DMS53 treated with DMSO at 0.1 percent for 48 hours (cell line): Measurements from ENCODE around the gene PTPRA.
"Not testable (repeated sequence)": the region's sequence is repeated elsewhere in the genome, so short reads cannot be mapped to it uniquely, and the experiment has no call there.

Source experiments
- DNase-seq: peaks from one replicate; lab custom pipeline; 2025; ENCODE audit not compliant: unreplicated experiment; lab: John Stamatoyannopoulos, UW

Gene PTPRA

DNA sequence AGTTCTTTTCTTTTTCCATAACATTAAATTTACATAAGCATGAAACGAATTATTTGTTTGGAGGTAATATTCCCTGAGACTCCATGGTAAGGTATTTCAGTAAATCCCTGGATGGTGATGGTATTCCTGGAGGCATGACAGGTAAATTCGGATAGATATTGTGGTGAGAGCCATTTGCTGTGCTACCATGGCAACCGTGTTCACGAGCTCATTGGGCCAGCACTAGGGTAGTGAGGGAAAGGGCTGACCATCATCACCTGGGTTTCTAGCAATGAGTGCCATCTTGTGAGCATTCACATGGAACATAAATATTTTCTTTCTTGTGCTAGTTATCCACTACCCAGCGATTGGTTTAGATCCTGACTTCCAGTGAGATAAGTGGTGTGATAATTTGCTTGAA, 118.3 kb downstream of the PTPRA start:
- DNase-seq, result peak; percentile 16

DNA sequence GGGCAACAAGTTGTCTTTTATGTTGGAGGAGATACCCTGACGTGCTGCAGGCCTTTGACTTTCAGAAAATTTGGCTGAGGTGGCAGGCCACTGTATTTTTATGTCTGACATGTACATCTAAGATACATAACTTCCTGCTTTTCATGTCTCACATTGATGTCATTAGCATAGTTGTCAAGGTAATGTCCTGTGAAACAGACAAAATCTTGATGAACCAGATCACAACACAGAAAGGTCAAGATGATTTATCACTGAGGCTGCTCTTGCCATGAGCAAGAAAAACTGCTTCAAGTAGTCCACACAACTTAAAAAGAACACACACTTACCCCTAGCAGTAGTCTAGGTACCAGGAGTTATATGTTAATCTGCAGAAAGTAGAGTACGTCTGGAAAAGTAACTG, 120.0 kb downstream of the PTPRA start:
- no peak for DNase-seq

GRCh38 chr20:2995796-2996195, 122.5 kb downstream of the PTPRA start:
- no peak for DNase-seq

GRCh38 chr20:2998728-2999127, 125.4 kb downstream of the PTPRA start:
- no peak for DNase-seq

DNA sequence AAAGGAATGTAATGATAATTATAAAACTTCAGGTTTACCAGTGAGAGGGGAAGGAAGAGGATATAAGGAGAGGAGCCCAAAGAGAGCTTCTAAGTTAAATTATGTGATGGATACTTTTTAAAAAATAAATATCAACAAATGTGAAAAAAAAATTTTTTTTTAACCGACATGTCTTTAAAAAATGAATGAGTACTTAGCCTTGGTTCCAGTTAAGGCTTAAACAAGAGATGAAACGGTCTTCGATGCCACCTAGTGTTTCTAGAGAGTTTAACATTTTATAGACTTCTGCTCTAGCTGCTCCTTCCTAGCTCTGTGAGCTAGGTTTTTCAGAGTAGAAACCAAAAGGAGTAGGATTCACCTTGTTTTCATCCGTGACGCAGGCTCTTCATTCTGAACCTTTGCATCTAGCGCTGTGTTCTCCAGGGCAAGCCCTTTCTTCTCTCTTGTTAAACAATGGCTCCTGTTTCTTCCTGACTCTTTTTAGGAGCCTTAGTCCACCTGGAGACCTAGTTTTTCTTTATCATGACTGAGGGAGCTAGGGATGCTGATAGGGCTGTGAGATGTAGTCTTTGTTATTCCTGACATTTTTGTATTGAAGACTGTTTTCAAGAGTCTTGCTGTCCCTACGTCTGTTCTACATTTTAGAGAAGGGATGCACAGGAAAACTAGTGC, 127.7 kb downstream of the PTPRA start:
- DNase-seq, result peak; percentile 59

DNA sequence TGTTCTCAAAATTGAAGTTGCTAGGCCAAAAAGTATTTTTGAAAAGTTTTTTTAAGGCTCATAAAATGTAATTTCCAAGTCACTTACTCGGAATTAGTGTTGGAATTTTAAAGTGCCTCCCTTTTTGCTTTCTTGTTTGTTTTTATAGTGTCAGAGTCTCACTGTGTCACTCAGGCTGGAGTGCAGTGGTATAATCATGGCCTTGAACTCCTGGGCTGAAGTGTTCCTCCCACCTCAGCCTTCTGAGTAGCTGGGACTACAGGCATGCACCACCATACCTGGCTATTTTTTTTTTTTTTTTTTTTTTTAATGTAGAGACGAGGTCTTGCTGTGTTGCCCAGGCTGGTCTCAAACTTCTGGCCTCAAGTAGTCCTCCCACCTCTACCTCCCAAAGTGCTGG, 130.1 kb downstream of the PTPRA start:
- DNase-seq, result no peak

DNA sequence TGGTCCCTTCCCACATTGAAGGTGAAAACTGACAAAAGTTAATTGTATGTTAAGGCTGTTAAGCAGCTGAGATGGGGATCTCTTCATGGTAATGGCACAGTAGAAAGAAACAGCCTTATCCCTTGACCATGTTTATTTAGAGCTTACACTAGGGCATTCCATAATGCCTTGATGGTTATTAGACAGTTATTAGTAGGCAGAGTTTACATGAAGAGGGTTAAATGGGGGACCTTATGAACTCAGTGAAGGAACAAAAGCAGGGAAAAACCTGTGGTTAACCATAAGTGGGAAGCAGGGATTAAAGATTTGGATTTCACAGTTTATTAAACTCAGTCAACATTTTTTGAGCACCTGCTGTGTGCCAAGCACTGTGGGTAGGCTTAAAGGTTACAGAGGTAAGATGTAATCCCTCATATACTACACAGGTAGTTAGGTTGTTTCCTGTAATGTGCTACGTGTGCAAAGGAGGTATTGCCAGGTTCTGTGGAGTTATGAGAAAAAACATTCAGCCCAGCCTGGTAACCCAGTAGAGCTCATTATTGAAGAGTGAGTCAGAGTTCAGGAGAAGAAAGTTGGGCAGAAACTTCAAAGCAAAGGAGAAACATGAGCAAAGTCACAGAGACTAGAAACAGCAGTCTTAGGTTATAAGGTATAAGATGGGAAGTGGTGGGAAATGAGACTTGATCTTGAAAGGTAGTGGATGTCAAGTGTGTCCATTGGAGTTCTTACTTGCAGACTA, 137.9 kb downstream of the PTPRA start:
- DNase-seq, result no peak

- no peak for DNase-seq
Observed at GRCh38 chr20:3011752-3012151, 138.5 kb downstream of the PTPRA start.

DNA sequence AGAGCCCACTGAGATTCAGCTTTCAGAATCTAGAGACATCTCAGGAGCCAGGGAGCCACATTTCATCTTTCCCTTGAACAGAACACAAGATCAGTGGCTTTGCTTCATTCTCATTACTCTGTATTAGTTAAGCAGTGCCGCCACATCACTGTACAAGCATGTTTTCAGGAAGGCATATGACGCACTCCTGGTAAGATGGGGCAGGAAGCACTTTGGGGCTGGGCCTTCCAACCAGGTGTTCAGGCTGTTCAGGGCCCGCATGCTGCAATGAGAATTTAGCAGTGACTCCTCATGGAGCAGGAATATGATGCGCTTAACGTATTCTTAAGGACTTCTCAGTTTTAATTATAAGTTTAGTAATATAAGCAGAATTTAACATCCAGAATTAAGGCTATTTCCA, 140.5 kb downstream of the PTPRA start:
- no peak for DNase-seq

GRCh38 chr20:3014179-3014578, 140.9 kb downstream of the PTPRA start:
- no peak for DNase-seq

DNA sequence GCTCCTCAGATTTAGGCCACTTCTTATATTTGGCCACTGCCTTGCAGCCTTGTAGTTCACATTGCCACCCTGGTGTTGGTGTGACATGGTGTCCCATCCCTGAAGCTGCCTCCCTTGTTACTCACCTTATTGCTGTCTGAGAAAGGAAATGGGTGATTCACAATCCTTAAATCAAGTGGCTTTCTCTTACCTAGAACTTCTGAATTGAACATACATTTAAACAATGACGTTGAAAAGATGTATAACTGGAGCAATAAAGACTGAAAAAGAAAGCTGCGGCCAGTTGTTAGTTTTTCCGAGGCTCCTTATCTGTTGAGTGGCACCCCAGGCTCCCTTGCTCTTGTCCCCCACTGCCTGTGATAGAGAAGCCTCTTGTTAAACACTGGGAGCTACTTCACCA, 141.4 kb downstream of the PTPRA start:
- DNase-seq, result no peak

GRCh38 chr20:3015302-3015701, 142.0 kb downstream of the PTPRA start:
- not testable (repeated sequence) for DNase-seq

DNA sequence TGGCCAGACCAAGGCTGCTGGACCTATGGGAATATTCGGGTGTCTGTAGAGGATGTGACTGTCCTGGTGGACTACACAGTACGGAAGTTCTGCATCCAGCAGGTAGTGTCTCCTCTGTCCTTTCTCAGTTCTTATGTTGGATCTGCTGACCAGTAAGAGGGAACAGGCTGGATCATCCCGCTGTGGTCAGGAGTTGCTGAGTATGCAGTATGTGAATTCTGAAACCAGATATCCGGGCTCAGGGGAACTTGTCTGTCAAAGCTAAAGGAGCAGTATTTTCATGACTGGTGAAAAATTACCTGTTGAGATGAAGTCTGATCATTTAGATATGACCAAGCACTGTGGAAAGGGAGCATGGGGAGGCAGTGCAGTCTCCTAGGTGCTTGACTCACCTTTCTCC, 148.0 kb downstream of the PTPRA start:
- no peak for DNase-seq

GRCh38 chr20:3021777-3022176, 148.5 kb downstream of the PTPRA start:
- no peak for DNase-seq

DNA sequence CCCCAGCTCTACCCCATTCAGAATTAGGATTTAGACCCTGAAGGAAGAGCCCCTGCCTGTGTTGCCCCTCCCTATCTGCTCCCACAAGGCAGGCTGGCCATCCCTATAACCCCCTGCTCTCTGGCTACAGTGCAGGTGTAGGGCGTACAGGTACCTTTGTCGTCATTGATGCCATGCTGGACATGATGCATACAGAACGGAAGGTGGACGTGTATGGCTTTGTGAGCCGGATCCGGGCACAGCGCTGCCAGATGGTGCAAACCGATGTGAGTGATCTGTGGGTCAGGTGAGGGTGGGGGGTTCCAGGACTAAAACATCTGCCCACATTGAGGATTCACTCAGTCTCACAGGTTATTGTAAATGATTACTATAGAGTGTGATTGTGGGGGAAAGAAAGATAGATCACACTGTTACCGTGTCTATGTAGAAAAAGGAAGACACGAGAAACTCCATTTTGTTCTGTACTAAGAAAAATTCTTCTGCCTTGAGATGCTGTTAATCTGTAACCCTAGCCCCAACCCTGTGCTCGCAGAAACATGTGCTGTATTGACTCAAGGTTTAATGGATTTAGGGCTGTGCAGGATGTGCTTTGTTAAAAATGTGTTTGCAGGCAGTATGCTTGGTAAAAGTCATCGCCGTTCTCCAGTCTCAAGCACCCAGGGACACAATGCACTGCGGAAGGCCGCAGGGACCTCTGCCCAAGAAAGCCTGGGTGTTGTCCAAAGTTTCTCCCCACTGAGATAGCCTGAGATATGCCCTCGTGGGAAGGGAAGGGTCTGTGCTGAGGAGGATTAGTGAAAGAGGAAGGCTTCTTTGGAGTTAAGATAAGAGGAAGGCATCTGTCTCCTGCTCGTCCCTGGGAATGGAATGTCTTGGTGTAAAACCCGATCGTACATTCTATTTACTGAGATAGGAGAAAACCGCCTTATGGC, 149.5 kb downstream of the PTPRA start:
- peak; percentile 27 for DNase-seq

GRCh38 chr20:3027987-3028386, 154.7 kb downstream of the PTPRA start:
- no peak for DNase-seq

- DNase-seq, result no peak
Observed at GRCh38 chr20:3031524-3032147, 158.4 kb downstream of the PTPRA start.

GRCh38 chr20:3032624-3033023, 159.3 kb downstream of the PTPRA start:
- no peak for DNase-seq

GRCh38 chr20:3037654-3038053, 164.4 kb downstream of the PTPRA start:
- no peak for DNase-seq

GRCh38 chr20:3038454-3038853, 165.2 kb downstream of the PTPRA start:
- DNase-seq, result no peak

DNA sequence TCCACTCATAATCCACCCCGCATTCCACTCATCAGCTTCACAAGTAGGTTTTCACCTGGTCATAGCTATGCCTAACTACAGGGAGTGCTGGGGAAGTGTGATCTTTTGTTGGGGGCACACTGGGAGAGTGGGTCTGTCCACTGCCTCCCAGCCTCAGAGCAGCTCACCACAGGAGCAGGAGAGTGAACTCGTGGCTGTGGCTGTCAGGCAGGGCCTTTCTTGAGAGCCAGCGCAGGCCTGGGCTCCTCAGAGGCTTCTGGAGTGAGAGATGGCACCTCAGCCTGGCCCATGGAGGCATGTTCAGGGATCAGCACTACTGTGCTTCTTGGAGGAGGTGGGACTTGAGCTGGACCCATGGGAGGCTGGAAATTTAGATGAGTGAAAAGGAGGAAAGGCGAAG, 166.1 kb downstream of the PTPRA start:
- no peak for DNase-seq
